Activated CD8-positive, alpha-beta memory T cell treated with anti-CD3 and anti-CD28 coated beads, Interleukin-2, amount 50 U/mL, for 48 hours (primary cell): ENCODE data around the gene ROPN1B.

Source experiments
- DNase-seq: peaks from one replicate; pipeline ENCODE4 v3.0.0-alpha.2; 2020

ROPN1B gene

DNA sequence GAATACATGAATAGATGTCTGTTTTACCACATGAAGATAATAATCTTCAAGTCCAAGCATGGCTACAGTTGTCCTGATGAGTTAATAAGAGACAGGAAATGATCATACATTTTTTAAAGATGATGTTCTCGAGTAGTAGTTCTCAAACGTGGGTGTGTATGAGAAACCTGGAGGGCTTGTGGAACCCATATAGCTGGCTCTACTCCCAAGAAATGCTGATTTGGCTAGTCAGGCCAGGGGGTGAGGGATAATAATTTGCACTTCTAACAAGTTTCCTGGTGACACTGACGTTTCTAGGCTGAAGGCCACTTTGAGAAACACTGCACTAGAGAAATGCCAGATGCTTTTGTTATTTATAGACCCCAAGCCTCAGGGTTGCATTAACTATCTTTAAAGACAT lies 37.0 kb downstream of the ROPN1B start:
- DNase-seq: no peak

DNA sequence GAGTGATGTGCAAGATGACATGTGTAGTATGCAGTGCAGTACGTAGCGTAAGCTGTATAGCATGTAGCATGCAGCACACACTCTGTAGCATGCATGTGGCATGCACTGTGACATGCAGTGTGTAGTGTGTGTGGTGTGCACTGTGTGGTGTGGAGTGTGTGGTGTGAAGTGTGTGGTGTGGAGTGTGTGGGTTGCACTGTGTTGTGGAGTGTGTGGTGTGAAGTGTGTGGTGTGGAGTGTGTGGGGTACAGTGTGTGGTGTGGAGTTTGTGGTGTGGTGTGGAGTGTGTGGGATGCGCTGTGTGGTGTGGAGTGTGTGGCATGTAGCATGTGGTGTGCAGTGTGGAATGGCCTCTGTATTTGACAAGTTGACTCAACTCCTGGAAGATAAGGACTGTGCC lies 39.2 kb downstream of the ROPN1B start:
- DNase-seq: no peak

DNA sequence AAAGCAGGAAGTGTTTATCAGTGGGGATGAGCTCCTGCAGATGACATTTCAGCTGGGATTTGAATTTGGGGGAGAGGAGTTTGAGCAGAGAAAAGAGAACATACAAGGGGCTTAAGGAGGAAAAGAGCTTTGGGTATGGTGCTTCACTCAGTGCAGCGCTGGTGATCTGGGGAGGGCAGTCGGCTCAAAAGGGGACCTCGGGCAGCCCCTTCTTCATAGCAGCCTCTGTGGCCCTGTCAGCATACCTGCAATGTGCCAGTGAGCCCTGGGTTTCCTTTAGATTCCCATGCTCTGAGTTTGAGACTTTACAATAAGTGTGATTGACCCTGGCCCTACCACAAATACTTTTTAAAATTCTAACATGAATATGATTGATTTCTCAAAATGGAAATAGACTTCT lies 40.2 kb downstream of the ROPN1B start:
- DNase-seq: no peak

DNA sequence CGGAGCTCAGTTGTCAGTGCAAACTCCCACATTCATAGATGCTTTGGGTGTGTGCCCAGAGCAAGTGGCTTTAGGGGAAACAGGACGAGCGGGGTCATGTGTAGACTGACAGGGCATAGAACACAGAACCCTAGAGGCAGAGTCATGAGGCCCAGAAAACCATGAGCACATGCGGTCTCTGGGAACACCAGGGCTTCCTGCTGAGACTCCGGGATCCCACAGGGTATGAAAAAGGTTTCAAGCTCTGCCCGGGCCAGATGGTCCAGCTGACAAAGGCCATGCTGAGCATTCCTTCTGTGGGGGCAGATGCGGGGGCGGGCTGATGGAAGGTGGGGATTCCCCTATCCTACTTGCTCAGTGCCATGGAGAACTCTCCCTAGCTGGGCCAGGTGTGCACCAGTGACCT lies 44.8 kb downstream of the ROPN1B start:
- DNase-seq: no peak

DNA sequence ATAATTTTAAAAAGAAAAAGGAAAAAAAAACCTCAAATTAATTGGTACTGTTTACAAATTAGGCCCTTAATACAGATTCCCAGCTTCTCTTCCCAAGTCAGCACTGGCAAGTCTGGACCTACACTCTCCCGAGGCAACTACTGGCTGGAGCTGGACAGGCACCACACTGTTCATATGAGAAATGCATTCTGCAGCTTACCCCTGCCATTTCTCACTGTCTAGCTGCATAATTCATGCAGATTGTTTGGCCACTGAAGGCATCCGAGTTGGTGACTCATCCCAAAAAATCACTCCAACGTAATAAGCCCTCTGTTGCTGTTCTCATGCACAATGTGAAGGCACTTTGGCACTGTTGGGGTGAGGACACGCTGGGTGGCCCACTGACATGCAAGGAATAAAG lies 45.3 kb downstream of the ROPN1B start:
- DNase-seq: no peak

DNA sequence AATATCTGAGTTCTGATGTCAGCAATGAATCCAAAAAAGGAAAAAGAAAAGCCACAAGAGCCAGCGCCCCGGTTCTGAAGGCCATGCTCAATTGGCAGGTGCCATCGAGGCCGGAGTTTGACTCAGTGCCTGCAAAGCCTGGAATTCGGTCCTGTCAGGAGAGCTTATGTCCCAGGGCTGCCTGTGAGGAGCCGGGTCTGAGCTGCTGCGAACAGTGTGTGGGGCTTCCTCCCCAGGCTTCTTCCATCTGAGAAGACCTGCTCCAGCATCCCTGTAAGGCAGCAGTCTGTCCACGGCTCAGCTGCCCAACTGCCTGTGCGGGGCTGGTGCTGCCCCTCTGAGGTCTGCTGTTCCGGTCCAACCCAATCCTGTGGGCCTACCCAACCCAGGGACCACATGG lies 46.1 kb downstream of the ROPN1B start:
- no peak for DNase-seq

DNA sequence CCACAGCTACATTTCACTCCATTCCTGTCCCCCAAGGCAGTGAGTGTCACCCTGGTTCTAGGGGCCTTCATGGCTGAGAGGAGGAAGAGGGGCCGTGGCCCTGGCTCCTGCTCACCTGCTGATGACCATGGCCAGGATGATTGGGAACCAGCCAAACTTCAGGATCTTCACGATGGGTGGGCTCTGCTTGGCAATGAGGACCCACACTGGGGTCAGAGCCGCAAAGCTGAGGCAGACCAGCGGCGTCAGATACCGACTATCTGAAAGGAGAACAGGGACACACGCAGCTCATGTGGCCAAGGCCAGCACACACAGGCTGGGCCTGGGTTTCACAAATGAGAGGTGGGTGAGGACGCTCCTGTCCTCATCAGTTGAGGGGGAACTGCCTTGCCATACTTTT lies 47.6 kb downstream of the ROPN1B start:
- DNase-seq: no peak

DNA sequence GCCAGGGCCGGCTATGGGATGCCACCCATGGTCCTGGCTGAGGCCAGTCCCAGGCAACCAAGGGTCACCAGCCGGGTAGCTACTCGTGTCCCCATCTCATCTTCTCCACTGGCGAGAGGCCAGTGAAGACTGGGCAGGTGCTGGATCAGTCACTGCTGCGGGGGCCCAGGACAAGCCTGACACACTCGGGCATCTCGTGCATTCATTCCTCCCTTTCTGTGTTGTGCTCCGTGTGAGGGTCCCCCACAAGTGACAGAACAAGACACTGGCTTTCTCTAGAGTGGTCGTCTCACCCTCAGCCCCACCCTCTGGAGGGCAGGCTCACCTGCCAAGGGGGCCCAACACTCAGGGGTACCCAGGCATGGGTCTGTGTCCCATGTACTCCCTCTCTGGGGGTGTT lies 48.4 kb downstream of the ROPN1B start:
- DNase-seq: no peak

DNA sequence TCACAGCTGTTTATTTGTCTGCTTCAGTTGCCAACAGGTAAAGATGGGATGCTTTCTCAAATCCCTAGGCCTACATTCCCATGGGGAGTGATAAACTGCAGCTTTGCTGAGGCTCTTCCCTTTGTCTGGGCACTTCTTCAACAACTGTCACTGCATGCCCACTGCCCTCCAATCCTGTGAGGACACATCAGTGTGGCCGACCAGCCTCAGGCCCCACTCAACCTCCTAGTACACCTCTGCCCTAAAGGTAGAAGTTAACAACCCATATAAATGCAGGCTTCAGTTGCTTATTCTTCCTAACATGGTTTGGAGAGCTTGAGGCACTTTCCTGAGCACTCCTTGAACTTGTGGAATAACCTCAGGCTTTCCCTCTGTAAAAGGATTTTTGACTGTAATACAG lies 49.6 kb downstream of the ROPN1B start:
- no peak for DNase-seq

DNA sequence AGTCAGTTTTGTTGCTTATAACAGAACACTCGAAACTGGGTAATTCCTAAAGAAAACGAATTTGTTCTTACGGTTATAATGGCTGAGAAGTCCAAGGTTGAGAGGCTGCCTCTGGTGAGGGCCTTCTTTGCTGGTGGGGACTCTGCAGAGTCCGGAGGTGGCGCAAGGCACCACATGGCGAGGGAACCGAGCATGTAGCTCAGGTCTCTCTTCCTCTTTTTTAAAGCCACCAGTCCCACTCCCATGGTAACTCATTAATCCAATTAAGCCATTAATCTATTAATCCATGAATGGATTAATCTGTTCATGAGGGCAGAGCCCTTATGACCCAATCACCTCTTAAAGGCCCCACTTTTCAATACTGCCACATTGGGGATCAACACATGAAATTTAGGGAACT lies 50.0 kb downstream of the ROPN1B start:
- no peak for DNase-seq

DNA sequence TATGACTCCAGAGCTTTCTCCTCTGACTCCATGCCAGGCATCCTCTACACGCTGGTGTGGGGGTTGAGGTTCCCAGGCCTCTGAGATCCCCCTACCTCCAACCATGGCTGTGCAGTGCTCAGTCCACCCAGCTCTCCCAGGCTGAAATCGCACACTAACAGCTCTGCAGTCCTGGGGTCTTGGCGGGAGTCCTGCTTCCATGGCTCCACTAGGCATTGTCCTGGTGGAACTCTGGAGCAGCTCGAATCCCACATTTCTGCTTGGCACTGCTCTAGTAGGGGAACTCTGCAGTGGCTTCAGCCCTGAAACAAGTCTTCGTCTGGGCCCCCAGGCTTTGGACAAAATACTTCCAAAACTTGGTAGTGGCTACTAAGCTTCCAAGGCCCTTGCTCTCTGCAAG lies 50.7 kb downstream of the ROPN1B start:
- DNase-seq: peak; percentile 30

DNA sequence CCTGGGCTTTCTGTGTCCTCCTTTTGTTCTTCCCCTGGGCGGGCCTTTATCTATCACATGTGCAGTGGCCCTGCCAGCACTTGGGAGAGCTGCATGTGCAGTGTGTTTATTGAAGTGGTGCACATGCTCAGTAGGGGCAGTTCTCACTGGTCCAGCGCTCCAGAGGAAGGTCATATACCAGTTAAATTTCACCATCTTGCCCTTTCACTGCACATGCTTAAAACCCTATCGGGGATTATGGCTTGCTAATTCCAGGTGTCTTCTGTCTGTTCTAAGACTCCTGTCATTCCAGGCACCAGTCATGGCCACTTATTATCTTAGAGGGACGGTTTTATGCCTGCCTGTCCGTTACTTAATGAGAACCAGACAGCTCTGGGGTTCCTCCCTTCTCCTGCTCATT lies 52.2 kb downstream of the ROPN1B start:
- no peak for DNase-seq

DNA sequence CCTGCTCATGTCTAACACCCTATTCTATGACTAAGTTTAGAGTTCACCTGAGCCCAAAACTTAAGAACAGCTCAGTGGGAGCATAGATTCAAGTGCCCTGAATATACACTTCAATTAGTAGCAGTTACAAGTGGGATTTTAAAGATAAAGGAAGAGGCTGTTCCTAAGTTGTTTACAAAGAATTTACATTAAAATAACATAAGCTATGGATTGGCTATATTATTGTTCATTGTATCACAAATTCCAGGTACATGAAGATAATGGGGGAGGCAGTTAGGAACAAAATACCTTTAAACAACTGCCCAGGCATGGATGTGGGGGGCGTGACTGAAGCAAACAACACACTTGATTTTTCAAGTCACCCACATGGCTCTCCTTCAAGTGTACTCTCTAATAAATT lies 52.7 kb downstream of the ROPN1B start:
- DNase-seq: no peak

DNA sequence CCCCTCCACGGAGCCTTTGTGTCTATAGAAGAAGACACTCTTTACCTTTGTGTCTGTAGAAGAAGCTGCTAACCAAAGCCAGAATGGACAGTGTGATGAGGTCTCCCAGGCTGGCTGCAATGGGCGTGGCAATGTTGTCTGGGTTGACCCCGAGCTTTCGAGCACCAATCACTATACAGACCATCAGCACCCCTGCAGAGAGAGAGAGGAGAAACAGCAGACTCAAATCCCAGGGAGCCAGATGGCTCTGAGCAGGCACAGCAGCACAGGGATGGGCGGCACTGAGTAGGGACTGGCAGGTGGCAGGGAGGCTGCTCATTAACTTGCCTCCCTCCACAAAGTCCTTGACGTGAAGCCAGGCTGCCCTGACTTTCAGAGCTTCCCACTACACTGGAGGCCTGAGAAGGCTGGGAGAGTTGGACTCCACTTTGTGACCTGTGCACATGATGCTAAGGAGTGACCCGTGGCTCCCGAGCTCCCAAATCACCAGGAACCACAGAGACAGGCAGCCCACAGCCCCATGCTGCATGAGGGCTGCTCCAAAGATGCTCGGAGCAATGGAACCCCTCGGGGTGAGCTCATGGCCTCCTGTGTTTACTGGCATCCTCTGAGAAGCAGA lies 53.9 kb downstream of the ROPN1B start:
- DNase-seq: no peak

DNA sequence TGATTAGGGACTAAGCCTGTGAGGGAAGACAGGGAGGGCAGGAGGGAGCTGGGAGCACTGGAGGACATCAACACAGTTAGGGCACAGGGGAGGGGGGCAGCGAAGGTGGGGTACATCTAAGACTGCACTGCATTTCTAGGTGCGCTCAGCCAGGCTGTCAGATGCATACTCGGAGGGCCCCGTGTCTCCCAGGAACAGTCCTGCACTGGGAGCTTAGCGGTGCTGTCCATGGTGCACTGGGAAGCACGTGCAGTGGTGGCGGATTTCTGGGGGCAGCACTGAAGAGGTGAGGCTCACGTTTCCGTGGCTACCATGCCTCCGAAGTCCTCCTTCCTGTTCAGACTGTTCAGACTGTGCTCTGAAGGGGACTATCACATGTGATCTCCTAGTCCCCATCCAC lies 54.4 kb downstream of the ROPN1B start:
- DNase-seq: no peak

DNA sequence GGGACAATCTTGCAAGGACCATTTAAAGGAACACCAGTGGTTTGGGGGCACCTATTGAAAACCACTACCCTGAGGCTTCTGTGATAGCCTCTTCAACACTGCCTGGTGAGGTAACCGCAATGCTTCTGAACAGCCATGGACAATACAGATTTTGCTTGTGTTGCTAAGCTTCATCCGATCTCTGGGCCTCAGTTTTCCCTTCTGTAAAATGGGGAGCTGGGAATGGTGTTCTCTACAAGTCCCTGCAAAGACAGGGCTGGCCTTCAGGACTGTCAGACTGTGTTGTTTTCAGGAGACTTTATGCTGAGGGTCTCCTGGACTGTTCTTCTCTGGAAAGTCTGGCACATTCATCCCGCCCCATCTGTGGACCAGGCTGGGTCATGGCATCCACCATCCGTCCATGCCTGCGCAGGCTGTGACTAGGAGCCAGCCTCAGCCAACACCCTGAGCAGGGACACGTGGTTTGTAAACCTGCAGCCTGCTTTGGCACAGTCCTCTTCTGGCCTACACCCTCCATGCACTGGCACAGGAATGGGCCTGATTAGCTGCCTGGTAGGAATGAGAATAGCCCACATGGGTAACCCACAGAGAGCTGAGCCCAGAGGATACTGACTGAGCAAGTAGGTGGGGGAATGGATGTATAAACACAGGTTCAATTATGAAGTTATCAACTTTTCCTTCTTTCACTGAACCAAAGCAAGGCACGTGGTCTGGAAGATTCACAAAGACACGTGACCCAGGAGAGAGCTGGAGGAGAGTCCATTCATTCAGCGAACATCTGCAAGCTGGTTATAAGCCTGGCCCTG lies 55.3 kb downstream of the ROPN1B start:
- no peak for DNase-seq

DNA sequence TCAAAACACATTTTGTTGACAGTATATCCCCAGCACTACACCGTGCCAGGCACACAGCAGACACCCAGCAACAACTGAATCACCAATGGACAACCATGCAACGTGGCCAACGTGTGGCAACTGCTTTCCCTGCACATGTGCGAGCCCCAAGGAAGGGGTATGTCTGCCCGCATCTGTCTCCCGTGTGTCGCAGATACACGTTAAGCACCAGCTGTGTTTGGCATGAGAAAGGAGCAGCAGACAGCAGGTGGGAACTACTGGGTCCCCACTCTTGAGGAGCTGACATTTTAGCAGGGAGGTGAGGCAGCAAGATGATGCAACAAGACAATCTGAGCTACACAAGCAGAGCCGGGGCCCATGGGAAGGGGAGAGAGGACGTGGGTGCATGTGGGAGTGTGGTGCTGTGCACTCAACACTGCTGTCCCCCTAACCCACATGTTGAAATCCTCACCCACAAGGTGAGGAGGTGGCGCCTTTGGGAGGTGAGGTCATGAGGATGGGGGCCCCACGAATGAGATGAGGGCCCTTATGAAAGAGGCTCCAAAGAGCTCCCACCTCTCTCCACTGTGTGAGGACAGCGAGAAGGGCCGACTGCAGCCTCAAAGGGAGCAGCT lies 56.2 kb downstream of the ROPN1B start:
- DNase-seq: peak; percentile 39

DNA sequence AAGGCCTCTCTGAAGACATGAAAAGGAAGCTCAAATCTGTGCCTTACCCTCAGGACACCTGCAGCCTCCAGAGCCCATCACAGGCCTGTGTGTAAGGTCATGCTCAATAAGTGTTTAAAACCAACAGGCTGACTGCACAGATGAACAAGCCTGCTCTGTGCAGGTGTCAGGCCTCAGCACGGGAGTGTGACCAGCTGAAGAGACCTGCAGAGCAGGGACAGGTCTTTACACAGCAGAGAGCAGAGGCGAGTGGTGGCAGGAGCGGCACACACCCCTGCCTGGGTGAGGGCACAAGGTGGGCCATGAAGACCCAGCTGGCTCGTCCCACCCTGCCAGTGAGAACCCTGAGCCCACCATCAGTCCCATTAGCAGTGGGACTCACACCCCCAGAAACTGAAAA lies 56.9 kb downstream of the ROPN1B start:
- DNase-seq: peak; percentile 8

DNA sequence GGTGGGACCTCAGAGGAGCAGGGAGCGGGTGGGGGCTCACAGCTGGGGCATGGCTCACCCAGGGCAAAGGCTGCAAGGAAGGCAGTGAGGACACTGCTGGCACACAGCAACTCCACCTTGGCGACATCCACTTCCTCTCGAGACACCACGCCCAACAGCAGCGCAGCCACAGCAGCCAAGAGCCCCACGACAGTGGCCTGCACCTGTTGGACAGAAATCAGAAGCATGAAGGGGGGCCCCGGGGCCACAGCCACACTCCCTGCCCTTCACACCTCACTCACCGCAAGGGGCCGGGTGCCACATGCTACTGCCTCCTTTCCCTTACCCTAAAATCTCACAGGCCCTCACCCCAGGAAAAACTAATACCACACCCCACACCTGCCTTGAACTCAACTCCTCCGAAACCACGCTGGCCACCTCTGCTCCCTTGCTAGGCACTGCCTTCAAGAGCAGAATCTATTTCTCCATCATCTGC lies 57.3 kb downstream of the ROPN1B start:
- DNase-seq: peak; percentile 29

DNA sequence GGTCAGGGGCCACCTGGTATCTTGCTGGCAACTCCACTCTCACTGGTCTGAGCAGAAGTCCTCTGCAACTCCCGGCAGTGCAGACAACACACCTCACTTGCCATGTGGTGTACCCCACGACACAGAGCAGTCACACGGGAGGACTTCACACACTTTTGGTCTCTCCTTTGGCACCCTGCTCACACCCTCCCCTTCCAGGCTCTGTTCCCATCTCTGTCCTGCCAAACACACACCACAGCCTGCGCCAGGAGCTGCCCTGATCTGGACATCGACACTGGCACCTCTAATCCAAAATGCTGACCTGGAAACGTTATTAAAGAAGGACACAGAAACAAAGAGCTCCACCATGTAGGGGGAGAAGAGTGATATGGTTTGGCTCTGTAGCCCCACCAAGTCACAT lies 57.8 kb downstream of the ROPN1B start:
- DNase-seq: no peak

DNA sequence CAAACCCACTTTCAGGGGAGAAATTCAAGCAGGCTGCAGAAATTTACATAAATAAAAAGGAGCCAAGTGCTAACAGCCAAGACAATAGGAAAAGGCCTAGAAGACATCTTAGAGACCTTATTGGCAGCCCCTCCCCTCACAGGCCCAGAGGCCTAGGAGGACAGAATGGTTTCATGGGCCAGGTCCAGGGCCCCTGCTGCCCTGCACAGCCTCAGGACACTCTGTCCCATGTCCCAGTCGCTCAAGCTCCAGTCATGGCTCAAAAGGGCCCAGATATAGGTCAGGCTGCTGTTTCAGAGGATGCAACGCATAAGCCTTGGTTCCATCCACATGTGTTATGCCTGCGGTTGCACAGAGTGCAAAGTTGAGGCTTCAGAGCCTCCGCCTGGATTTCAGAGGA lies 59.1 kb downstream of the ROPN1B start:
- peak; percentile 12 for DNase-seq

DNA sequence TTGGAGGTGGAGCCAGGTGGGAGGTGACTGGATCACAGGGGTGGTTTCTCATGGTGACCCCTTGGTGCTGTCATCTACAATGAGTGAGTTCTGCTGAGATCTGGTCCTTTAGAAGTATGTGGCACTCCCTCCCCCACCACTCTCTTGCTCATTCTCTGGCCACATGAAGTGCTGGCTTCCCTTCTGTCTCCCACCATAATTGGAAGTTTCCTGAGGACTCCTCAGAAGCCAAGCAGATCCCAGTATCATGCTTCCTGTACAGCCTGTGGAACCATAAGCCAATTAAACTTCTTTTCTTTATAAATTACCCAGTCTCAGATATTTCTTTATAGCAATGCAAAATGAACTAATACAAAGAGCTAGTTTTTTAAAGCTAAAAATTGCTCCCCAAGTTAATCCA lies 60.3 kb downstream of the ROPN1B start:
- peak; percentile 8 for DNase-seq

DNA sequence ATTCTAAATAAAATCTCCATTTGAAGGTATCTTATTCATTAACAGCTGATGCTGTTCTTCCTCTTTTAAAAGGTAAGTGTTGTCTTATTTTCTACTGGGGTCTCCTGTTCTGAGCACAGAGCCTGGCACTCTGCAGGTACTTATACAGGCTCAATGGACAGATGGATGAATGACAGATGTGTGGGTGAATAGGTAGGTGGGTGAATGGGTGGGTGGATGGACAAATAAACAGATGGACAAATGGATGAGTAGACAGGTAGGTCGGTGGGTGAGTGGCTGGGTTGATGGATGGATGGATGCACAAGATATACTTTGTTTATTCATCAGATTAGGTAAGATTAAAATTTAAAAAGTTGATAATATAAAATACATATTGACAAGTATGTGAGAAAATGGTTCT lies 61.5 kb downstream of the ROPN1B start:
- DNase-seq: no peak

DNA sequence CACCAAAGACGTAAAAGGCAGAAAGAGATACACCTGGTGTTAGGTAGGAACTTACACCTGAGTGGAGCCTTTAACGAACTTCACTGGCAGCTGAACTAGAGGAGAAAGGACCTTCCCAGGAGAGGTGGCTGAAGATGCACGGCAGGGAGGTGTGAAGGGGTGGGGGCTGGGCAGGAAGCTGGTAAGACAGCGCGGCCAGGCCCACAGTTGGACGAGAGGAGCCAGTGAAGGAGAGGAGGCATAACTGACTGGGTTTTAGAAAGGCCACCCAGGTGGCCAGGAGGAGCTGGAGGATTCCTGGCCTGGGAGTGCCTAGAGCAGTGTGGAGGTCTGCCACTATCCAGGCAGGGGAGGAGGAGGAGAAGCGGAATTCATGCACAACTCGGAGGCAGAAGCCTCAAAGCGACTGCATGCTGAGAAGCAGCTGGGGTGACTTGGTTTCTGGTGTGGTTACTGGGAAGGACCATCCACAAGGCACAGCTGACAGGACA lies 63.0 kb downstream of the ROPN1B start:
- peak; percentile 35 for DNase-seq
